WTC11 (cell line): ENCODE data around the gene TGFBR1. TPM values are rescaled to one million over a fixed set of nuclear protein-coding genes. Genes with fewer than 3 reads are reported as not detected.

Source experiments
- ATAC-seq: fragments of 200-7000 bp; cut with Tn5 transposase; 2 replicates; pipeline ENCODE4 v1.10.0; 2021; ENCODE audit warnings: mild to moderate bottlenecking, moderate library complexity
- CTCF ChIA-PET: fragments of 300-600 bp; sonication (Branson Sonifier 250); formaldehyde crosslinking; loops from one replicate; lab custom pipeline; 2021; ENCODE audit warnings: antibody characterized with exemption; lab: Charles Lee
- POLR2A ChIA-PET: fragments of 350-600 bp; sonication (Branson Sonifier 250); formaldehyde crosslinking; loops from one replicate; lab custom pipeline; 2021; ENCODE audit warnings: antibody characterized with exemption; lab: Charles Lee
- DNase-seq: peaks from one replicate; pipeline ENCODE4 v3.0.0; 2021; ENCODE audit warnings: low spot score
- H3K27ac Mint-ChIP-seq: 2 replicates; pipeline ENCODE4 v1.8.0; 2021; ENCODE audit warnings: mixed read lengths
- H3K27me3 Mint-ChIP-seq: 2 replicates; pipeline ENCODE4 v1.8.0; 2021; ENCODE audit warnings: low read depth, mild to moderate bottlenecking, moderate library complexity, mixed read lengths
- H3K36me3 Mint-ChIP-seq: 2 replicates; pipeline ENCODE4 v1.8.0; 2021; ENCODE audit warnings: mixed read lengths
- H3K4me1 Mint-ChIP-seq: 2 replicates; pipeline ENCODE4 v1.8.0; 2022; ENCODE audit warnings: mixed read lengths
- H3K4me3 Mint-ChIP-seq: 2 replicates; pipeline ENCODE4 v1.8.0; 2021; ENCODE audit warnings: mild to moderate bottlenecking, moderate library complexity, mixed read lengths
- H3K9me3 Mint-ChIP-seq: 2 replicates; pipeline ENCODE4 v1.8.0; 2021; ENCODE audit warnings: mixed read lengths
- CBFB ChIP-seq: sonication (generic); formaldehyde crosslinking; IDR thresholded peaks from 2 replicates; pipeline ENCODE4 v1.8.1; 2022; ENCODE audit warnings: mild to moderate bottlenecking, low read depth, missing genetic modification reagents
- FOXK1 ChIP-seq: sonication (generic); formaldehyde crosslinking; IDR thresholded peaks from 2 replicates; pipeline ENCODE4 v1.8.0; 2022; ENCODE audit warnings: mild to moderate bottlenecking, moderate library complexity, missing genetic modification reagents
- RORB ChIP-seq: fragments of 250-450 bp; sonication (Bioruptor Pico); IDR thresholded peaks from 2 replicates; pipeline ENCODE4 v1.9.0; 2021; ENCODE audit warnings: mild to moderate bottlenecking
- SMAD3 ChIP-seq: sonication (generic); formaldehyde crosslinking; IDR thresholded peaks from 2 replicates; pipeline ENCODE4 v1.8.0; 2022; ENCODE audit warnings: missing genetic modification reagents, mild to moderate bottlenecking, borderline replicate concordance
- SOX15 ChIP-seq: fragments of 250-450 bp; sonication (Bioruptor Pico); IDR thresholded peaks from 2 replicates; pipeline ENCODE4 v1.9.0; 2021; ENCODE audit warnings: mild to moderate bottlenecking
- TEAD4 ChIP-seq: sonication (generic); formaldehyde crosslinking; IDR thresholded peaks from 2 replicates; pipeline ENCODE4 v1.8.0; 2022; ENCODE audit warnings: mild to moderate bottlenecking, missing genetic modification reagents
- ZNF121 ChIP-seq: sonication (generic); formaldehyde crosslinking; IDR thresholded peaks from 2 replicates; pipeline ENCODE4 v1.8.0; 2023; ENCODE audit warnings: missing genetic modification reagents
- ZNF281 ChIP-seq: sonication (generic); formaldehyde crosslinking; IDR thresholded peaks from 2 replicates; pipeline ENCODE4 v1.8.0; 2023; ENCODE audit warnings: mild to moderate bottlenecking, missing genetic modification reagents
- ZNF317 ChIP-seq: sonication (generic); formaldehyde crosslinking; IDR thresholded peaks from 2 replicates; pipeline ENCODE4 v1.8.1; 2023; ENCODE audit warnings: low read depth, mild to moderate bottlenecking, moderate library complexity, missing genetic modification reagents, borderline replicate concordance
- ZNF396 ChIP-seq: fragments of 250-450 bp; sonication (Bioruptor Pico); IDR thresholded peaks from 2 replicates; pipeline ENCODE4 v1.8.0; 2021; ENCODE audit warnings: mild to moderate bottlenecking, moderate library complexity, borderline replicate concordance
- total RNA-seq: library from RNA; stranded (reverse); gene quantifications from 3 replicates; pipeline ENCODE4 v1.2.3, GENCODE V29; 2021
- TF ChIP-seq, protein P1 (sequence below): sonication (generic); formaldehyde crosslinking; conservative IDR thresholded peaks from 2 replicates; pipeline ENCODE4 v1.8.1; 2022; ENCODE audit warnings: mild to moderate bottlenecking, missing genetic modification reagents
- TF ChIP-seq, protein P2 (sequence below): sonication (generic); formaldehyde crosslinking; IDR thresholded peaks from 2 replicates; pipeline ENCODE4 v1.8.1; 2023; ENCODE audit warnings: mild to moderate bottlenecking, missing genetic modification reagents, borderline replicate concordance
- TF ChIP-seq, protein P3 (sequence below): sonication (generic); formaldehyde crosslinking; conservative IDR thresholded peaks from 2 replicates; pipeline ENCODE4 v1.8.1; 2023; ENCODE audit warnings: mild to moderate bottlenecking, low read depth, missing genetic modification reagents, moderate library complexity
- TF ChIP-seq, protein P4 (sequence below): sonication (generic); formaldehyde crosslinking; IDR thresholded peaks from 2 replicates; pipeline ENCODE4 v1.8.0; 2022; ENCODE audit warnings: mild to moderate bottlenecking, missing genetic modification reagents
- TF ChIP-seq, protein P5 (sequence below): sonication (generic); formaldehyde crosslinking; IDR thresholded peaks from 2 replicates; pipeline ENCODE4 v1.8.0; 2023; ENCODE audit warnings: missing genetic modification reagents

TGFBR1 gene
- total RNA-seq, 1 experiment from 2014 or later: 42.4 TPM

- ChIA-PET CTCF (no interaction called here), POLR2A (no interaction called here)
- DNase-seq: no peak
- TF ChIP-seq TEAD4 (CRISPR knock-in tag) (no peak), CBFB (CRISPR knock-in tag) (no peak), SMAD3 (no peak), RORB (no peak), ZNF281 (no peak), ZNF317 (CRISPR knock-in tag) (no peak)
- TF ChIP-seq, protein P1, sequence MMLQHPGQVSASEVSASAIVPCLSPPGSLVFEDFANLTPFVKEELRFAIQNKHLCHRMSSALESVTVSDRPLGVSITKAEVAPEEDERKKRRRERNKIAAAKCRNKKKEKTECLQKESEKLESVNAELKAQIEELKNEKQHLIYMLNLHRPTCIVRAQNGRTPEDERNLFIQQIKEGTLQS (CRISPR knock-in tag): no peak
- TF ChIP-seq, protein P2, sequence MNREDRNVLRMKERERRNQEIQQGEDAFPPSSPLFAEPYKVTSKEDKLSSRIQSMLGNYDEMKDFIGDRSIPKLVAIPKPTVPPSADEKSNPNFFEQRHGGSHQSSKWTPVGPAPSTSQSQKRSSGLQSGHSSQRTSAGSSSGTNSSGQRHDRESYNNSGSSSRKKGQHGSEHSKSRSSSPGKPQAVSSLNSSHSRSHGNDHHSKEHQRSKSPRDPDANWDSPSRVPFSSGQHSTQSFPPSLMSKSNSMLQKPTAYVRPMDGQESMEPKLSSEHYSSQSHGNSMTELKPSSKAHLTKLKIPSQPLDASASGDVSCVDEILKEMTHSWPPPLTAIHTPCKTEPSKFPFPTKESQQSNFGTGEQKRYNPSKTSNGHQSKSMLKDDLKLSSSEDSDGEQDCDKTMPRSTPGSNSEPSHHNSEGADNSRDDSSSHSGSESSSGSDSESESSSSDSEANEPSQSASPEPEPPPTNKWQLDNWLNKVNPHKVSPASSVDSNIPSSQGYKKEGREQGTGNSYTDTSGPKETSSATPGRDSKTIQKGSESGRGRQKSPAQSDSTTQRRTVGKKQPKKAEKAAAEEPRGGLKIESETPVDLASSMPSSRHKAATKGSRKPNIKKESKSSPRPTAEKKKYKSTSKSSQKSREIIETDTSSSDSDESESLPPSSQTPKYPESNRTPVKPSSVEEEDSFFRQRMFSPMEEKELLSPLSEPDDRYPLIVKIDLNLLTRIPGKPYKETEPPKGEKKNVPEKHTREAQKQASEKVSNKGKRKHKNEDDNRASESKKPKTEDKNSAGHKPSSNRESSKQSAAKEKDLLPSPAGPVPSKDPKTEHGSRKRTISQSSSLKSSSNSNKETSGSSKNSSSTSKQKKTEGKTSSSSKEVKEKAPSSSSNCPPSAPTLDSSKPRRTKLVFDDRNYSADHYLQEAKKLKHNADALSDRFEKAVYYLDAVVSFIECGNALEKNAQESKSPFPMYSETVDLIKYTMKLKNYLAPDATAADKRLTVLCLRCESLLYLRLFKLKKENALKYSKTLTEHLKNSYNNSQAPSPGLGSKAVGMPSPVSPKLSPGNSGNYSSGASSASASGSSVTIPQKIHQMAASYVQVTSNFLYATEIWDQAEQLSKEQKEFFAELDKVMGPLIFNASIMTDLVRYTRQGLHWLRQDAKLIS (CRISPR knock-in tag): no peak
- H3K36me3 Mint-ChIP-seq: peaks cover 12% of the 10 kb centered on the region
- H3K4me3 Mint-ChIP-seq: no peak overlapping the region
- no peak for ATAC-seq
- no peaks in the 10 kb centered on the region for H3K27me3 Mint-ChIP-seq
- no peaks in the 10 kb centered on the region for H3K4me1 Mint-ChIP-seq
- no peak overlapping the region for H3K27ac Mint-ChIP-seq
- peaks cover 34% of the 10 kb centered on the region for H3K9me3 Mint-ChIP-seq
Measured at GRCh38 chr9:99090336-99091130, 14.4 kb upstream of the TGFBR1 start.

DNA sequence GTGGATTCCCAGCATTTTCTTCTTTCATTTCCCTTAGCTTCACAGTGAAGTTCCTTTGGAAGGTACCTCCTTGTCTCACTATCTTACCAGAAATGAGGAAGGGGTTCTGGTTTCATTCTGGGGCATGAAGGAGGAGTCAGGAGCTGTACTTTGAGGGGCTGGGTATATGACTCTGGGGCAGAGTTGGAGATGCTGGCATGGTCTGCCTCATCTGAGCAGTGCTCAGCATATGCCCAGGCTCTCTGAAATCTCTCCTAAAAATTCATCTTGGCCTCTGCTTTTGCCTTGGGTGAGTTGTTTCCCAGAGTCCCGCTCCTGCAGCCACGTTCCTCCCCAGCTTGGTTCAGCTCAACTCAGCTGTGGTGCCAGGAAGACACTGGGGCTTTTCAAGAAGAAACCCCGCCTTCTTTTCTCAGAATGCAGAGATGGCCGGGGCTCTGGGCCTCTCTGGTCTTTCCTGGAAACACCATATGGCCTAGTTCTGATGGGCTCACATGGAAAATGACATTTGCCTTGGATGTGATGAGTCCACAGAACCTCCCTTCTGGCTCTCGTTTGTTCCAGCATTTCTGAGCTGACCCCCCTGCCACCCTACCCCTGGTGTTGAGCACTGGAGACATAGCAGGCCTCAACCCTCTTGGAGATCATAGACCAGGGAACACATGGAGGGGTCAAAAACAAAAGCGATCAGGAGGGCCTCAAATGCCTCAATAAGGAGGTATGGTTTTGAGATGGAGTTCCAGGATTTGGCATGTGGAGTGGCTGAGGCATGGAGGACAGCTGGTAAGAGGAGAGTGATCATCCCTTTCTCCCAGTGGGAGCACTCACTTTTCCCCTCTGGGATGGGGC is 12.0 kb upstream of the TGFBR1 start:
- CTCF ChIA-PET: no interaction called here

More for the DNA sequence above, 12.0 kb upstream of the TGFBR1 start:
- no peak for ATAC-seq
- peaks cover 9% of the 10 kb centered on the region for H3K4me1 Mint-ChIP-seq
- H3K9me3 Mint-ChIP-seq: peaks cover 30% of the 10 kb centered on the region
- no peaks in the 10 kb centered on the region for H3K27me3 Mint-ChIP-seq
- DNase-seq: no peak
- POLR2A ChIA-PET: no interaction called here
- no peak overlapping the region for H3K4me3 Mint-ChIP-seq
- no peak overlapping the region for H3K27ac Mint-ChIP-seq
- H3K36me3 Mint-ChIP-seq: peaks cover 12% of the 10 kb centered on the region
- TF ChIP-seq ZNF121 (CRISPR knock-in tag) (no peak), SOX15 (no peak), ZNF396 (CRISPR knock-in tag) (no peak), FOXK1 (CRISPR knock-in tag) (no peak)
- TF ChIP-seq, protein P3, sequence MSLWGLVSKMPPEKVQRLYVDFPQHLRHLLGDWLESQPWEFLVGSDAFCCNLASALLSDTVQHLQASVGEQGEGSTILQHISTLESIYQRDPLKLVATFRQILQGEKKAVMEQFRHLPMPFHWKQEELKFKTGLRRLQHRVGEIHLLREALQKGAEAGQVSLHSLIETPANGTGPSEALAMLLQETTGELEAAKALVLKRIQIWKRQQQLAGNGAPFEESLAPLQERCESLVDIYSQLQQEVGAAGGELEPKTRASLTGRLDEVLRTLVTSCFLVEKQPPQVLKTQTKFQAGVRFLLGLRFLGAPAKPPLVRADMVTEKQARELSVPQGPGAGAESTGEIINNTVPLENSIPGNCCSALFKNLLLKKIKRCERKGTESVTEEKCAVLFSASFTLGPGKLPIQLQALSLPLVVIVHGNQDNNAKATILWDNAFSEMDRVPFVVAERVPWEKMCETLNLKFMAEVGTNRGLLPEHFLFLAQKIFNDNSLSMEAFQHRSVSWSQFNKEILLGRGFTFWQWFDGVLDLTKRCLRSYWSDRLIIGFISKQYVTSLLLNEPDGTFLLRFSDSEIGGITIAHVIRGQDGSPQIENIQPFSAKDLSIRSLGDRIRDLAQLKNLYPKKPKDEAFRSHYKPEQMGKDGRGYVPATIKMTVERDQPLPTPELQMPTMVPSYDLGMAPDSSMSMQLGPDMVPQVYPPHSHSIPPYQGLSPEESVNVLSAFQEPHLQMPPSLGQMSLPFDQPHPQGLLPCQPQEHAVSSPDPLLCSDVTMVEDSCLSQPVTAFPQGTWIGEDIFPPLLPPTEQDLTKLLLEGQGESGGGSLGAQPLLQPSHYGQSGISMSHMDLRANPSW (CRISPR knock-in tag): no peak
- TF ChIP-seq, protein P4, sequence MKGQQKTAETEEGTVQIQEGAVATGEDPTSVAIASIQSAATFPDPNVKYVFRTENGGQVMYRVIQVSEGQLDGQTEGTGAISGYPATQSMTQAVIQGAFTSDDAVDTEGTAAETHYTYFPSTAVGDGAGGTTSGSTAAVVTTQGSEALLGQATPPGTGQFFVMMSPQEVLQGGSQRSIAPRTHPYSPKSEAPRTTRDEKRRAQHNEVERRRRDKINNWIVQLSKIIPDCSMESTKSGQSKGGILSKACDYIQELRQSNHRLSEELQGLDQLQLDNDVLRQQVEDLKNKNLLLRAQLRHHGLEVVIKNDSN: no peak
- TF ChIP-seq, protein P5, sequence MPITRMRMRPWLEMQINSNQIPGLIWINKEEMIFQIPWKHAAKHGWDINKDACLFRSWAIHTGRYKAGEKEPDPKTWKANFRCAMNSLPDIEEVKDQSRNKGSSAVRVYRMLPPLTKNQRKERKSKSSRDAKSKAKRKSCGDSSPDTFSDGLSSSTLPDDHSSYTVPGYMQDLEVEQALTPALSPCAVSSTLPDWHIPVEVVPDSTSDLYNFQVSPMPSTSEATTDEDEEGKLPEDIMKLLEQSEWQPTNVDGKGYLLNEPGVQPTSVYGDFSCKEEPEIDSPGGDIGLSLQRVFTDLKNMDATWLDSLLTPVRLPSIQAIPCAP (CRISPR knock-in tag): no peak
